HG02852 (cell line): Measurements from ENCODE around the gene ARHGAP35.

Experiments used
- ATAC-seq: cut with Tn5 transposase; IDR thresholded peaks from one replicate; pipeline ENCODE4 v1.9.1; 2021; ENCODE audit warnings: mild to moderate bottlenecking, moderate library complexity; ENCODE audit not compliant: unreplicated experiment

ARHGAP35 gene

GRCh38 chr19:46901701-46902401, 41.1 kb downstream of the ARHGAP35 start:
- ATAC-seq, result no peak

- ATAC-seq, result no peak
Measured at GRCh38 chr19:46902402-46902766, 41.6 kb downstream of the ARHGAP35 start.

DNA sequence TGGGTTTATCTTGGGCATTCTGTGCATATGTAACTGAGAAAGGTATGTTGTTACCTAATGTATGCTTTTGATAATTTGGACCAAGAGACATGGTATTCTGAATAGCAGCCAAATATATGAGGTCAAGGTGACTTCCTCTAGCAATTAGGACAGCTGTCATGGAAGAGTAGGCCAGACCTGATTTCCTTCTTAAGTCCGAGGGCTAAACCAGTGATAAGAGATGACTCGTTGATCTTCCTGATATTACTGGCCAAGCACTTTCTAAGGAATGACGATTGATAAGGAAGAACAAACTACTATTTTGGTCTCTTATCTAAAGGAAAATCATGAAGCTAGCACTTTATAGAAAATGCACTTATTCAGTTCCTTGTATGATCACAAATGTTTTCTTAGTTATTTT, 42.7 kb downstream of the ARHGAP35 start:
- no peak for ATAC-seq

DNA sequence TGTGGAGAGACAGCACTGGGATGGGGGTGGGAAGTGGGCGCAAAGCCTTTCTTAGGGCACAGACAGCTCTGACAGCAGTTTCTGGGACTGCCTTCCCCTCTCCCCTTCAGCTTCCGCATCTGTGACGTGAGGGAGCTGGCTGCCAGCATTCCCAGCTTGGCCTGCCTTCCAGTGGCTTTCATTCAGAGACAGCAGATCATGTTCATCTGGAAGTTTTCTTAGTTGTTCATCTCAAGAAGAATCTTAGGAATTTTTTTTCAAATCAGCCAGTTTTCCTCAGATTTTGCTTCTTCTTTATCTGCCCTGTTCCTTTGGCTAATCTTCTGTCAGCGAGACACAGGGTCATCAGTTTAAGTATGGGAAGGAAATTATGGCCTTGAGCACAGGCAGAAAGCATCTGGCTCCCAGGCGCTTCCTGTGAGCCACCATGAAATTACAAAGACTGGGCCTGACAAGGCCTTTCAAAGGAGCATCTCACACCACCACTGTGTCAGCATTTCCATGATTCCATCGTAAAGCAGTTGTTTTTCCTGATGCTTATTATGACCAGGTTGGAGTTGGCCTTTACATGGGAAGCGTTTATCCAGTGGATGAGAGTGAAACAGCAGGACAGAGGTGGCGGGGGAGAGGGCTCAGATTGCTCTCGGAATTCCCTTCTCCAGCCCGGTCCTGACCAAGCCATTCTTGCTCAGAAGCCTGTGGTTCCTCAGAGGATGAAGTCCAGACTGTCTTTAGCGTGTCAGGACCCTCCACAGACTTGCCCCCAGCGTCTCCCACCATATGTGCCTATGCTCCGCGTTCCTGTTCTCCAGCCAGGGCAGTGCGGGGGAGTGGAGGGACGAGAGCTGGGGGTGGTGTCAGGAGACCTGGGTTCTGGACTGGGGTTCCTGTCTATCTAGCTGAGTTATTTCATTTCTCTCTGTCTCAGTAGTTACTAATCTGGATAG, 43.6 kb downstream of the ARHGAP35 start:
- ATAC-seq, result no peak

DNA sequence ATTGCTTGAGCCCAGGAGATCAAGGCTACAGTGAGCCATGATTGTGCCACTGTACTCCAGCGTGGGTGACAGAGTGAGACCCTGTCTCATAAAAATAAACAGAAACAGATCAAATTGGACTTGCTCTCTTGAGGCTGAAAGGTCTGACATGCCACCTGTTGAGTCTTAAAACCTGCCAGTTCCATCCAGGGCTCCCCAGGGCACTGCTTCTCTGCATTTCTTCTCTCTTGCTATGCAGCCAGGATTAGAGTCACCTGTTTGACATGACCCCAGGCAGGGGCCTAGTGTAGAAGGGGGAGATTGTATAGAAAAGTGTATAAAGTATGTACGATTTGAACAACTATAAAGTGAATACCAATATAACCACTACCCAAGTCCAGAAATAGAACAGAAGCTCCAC, 45.4 kb downstream of the ARHGAP35 start:
- no peak for ATAC-seq

- ATAC-seq, result no peak
Measured at GRCh38 chr19:46907880-46908279, 47.1 kb downstream of the ARHGAP35 start.

DNA sequence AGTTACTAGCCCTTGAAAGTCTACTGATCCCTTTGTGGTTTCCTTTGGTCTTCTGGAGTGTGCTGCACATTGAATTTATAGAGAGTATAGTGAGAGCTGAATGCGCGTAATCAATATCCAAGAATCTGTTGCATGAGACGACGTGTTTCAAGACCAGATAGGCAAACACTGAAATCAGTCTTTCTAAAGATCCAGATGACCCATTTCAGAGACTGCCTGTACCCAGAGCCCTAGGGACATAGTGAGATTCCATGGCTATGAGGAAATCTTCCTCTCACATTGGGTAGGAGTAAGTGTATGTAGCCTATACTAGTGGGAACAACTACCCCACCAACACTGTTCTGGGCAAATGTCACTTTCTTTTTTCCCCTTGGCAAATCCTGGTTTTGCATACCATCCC, 48.6 kb downstream of the ARHGAP35 start:
- no peak for ATAC-seq
